ENCODE measurements around the gene SULT1C3.

- TF ChIP-seq SIN3A (IDR thresholded peaks at IDR 0.05; ENCODE audit: borderline replicate concordance, insufficient read depth, low read length): no peak
- no peak for TF ChIP-seq POLR2AphosphoS5 (IDR thresholded peaks at IDR 0.05; ENCODE audit: low read depth, low read length)
- no peak for TF ChIP-seq TAF1 (IDR thresholded peaks at IDR 0.05; ENCODE audit: borderline replicate concordance, insufficient read depth, low read length)
- no peak for TF ChIP-seq REST (IDR thresholded peaks at IDR 0.05; ENCODE audit: insufficient read depth in 1 of 2, low read depth in 2 of 2, low read length in 2 of 2)
Measured at GRCh38 chr2:108200569-108200968, 39.2 kb upstream of the SULT1C3 start.
